ENCODE measurements around the gene SPATA24.
"Not testable (repeated sequence)": the region's sequence is repeated elsewhere in the genome, so short reads cannot be mapped to it uniquely, and the experiment has no call there.

SPATA24 gene, protein sequence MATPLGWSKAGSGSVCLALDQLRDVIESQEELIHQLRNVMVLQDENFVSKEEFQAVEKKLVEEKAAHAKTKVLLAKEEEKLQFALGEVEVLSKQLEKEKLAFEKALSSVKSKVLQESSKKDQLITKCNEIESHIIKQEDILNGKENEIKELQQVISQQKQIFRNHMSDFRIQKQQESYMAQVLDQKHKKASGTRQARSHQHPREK

DNA sequence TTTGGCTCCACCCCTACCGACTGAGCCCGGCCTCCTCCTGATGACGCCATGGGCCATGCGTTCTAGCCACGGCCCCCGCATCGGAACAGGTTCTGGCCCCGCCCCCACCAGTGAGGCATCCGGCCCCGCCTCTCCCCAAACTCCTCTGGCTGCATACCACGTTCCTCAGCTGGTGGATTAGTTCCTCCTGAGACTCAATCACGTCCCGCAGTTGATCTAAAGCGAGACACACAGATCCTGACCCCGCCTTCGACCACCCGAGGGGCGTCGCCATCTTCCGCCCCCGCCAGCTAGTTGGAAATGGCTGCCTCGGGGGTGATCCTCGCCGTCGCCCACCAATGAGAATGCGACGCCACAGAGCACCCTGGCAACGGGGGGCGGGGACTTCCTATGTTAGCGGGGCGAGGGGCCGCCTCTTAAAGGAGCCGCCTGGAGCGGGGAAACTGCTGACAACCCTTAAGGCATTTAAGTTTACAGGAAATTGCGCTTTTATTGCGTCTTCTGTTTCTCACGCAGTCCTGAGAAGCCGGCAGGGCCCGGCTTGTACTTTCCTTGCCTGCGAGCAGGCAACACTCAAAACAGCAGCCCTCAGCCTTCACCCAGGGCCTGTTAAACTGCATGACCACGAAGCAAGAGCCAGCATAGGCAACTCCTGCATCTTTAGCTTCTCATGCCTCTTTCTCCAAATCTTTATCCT is at the start of gene SPATA24:
TSS of gene SPATA24 (minus strand) at position 303 of the 697 bp plus-strand sequence. CDS start at position 274, 29 bp downstream.
- peak; percentile 97 to 98 for DNase-seq

DNA sequence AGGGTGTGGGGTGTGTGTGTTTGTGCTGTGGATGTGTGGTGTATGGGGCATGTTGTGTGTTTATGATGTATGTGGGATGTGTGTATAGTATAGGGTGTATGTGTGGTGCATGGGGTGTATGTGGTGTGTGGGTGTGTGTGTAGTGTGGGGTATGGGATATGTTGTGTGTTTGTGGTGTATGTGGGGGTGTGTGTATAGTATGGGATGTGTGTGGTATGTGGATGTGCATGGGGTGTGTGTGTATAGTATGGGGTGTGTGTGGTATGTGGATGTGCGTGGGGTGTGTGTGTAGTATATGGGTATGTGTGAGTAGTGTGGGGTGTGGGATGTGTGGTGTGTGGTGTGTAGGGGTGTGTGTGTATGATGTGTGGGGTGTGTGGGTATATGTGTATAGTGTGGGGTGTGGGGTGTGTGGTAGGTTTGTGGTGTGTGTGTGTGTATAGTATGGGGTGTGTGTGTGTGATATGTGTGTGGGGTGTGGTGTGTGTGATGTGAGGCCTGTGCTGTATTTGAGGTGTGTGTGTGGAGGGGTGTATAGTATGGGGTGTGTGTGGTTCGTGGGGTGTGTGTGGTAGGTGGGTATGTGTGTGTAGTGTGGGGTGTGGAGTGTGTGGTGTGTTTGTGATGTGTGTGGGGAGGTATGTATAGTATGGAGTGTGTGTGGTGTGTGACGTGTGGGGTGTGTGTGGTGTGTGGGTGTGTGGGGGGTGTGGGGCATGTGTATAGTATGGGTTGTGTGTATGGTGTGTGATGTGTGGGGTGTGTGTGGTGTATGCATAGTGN is 48.2 kb upstream of the SPATA24 start:
- no peak for DNase-seq

DNA sequence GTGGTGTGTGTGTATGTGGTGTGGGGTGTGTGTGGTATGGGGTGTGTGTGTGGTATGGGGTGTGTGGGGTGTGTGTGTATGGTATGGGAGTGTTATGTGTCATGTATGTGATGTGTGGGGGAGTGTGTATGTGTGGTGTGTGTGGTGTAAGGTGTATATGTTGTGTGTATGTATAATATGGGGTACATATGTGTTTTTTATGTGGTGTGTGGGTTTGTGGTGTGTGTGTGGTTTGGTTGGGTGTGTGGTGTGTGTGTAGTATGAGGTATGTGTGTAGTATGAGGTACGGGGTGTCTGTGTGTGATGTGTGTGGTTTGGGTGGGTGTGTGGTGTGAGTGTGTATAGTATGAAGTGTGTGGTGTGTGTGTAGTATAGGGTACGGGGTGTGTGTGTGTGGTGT is 47.3 kb upstream of the SPATA24 start:
- no peak for DNase-seq

DNA sequence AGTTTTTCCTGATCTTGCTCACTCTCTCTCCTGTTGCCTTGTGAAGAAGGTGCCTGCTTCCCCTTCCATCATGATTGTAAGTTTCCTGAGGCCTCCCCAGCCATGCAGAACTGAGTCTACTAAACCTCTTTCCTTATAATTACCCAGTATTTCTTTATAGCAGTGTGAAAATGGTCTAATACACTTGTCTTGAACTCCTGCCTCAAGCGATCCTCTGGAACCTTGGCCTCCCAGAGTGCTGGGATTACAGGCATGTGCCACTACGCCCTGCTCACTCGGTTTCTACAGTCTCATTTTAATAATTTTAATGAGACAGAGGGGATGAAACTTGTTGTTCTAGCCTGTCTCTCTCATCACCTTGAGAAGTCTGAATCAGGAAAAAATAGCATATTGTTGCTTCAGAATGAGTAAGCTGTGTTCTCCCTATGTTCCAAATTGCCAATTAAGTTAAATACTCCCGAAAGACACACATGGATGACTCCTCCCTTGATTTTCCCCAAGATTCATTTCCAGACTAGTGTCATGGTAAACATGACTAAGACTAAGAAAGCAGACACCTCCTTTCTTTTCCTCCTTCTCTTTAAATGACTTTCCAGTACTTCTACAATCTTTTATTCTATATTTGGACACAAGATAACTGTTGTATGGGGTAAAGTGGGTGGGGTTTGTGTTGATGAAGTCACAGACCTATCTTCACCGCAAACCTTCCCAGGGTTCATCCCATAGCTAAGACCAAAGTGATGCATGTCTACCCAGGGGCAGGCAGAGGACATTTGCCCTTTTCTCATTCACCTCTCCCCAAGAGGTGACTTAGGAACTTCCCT is 43.3 kb upstream of the SPATA24 start:
- DNase-seq: no peak

DNA sequence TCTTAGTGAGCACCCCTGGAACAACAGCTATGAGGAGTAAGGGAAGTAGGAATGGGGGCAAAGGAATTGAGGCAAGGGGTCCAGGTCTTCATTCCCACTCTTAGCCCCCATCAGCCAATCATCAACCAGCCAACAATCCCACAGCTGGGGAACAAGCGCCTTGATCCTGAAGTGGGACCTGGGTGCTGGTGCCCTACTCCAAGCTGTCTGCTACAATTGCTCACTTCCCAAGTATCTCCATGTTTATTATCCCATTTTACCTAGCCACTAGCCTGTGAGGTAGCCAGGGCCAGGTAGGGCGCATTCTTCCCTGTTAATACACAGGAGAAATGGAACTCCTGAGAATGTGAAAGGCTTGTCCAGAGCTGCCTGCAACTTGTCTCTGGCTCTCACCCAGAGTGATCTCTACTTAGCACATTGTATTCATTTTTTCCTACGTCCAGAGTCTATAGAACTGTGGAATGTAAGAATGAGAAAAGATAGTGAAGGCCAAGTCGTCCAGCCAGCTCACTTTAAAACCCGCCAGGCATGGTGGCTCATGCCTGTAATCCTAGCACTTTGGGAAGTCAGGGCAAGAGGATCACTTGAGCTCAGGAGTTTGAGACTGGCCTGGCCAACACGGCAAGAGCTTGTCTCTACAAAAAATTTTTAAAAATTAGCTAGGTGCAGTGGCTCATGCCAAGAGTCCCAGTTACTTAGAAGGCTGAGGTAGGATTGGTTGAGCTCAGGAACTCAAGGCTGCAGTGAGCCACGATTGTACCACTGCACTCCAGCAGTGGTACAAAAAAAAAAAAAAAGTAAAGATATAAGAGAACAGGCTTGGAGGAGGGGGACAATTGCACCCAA is 41.7 kb upstream of the SPATA24 start:
- no peak for DNase-seq

DNA sequence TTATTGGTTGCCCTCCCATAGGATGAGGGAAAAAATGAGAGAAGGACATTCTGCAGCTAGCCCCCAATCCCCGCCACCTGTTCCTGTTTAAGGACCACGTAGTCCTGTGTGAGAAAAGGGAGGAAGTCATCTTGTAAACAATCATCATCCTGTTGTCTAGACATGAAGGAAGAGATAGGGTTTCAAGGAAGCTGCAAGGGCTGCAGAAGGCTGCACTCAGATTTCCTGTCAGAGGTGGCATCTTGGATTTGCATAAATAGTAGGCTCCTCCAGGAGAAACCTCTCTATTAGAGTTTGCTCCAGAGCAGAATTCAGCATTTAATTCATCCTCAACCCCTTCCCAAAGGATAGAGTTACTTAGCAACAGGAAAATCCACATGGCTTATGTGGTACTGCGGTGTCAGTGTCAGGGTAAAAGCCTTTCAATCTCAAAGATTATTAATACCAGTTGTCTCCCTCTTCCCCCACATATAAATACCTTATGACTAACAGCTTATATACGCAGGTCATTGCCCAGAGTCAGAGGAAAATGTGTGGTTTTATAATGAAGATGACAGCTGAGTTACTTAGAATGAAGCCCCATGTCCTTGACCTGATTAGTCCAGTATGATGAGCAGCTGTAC is 40.1 kb upstream of the SPATA24 start:
- no peak for DNase-seq

DNA sequence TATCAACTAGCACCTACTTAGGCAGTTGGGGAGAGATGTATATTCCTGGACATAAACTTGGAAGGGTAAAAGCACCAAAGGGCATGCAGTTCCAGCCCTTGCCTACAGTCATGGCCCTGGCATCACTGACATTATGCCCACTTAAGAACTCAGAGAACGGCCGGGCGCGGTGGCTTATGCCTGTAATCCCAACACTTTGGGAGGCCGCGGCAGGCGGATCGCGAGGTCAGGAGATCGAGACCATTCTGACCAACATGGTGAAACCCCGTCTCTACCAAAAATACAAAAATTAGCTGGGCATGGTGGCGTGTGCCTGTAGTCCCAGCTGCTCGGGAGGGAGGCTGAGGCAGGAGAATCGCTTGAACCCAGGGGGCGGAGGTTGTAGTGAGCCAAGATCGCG is 36.5 kb upstream of the SPATA24 start:
- not testable (repeated sequence) for DNase-seq

DNA sequence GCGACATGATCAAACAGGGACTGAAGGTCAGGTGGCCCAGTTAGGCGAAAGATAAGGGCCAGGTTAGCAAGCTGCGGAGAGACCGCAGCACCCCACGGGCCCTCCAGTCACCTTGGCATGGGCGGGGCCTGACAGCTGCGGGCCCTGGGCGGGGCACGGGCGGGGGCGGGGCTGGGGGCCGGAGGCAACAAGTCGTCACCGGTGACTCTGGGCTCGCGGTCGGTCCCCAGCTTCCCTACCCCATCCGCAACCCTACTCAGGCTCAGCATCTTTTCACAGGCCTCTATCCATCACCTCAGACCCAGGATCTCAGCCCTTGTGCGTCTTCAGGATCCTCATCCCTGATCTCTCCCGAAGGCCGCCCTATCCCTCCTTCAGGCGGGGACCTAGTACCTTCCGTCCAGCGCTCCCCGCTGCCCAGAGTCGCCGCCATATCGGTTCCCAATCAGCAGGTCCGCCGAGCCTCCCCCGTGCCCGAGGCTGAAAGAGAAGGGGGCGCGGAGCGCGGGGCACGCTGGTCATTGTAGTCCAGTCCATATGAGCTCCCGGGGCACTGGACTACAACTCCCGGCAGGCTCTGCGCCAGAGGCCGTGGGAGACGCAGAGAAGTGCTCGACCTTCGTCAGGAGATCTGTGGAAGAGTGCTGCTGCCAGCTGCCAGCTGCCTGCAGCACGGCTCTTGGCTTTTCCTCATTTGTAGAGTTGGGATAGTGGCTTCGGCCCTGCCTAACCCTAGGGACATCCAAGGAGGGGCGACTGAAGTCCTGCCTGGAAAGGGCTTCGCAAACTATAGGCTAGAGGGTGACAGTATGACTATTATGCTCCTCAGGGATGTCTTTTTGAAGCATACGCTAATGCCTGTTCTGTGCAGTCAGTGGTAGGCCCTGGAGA is 35.4 kb upstream of the SPATA24 start, which contains the start of gene DNAJC18:
TSS of gene DNAJC18 (minus strand) at position 513 of the 891 bp plus-strand sequence. CDS start at position 433, 80 bp downstream.
- DNase-seq: peak; percentile 90 to 92

DNA sequence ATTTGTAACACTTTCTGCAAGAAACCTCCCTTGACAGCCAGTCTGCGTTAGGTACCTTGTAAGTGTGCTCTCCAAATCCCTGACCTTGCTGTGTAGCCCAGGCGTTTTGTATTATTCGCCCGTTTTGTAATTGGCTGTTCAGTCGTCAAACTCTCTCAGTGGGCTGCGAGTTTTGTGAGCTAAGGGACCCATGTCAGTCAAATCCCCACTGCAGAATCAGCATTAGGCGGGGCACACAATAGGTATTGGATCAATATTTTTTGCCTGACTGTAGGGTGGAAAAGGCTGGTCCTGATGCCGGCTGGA is 34.8 kb upstream of the SPATA24 start:
- no peak for DNase-seq

DNA sequence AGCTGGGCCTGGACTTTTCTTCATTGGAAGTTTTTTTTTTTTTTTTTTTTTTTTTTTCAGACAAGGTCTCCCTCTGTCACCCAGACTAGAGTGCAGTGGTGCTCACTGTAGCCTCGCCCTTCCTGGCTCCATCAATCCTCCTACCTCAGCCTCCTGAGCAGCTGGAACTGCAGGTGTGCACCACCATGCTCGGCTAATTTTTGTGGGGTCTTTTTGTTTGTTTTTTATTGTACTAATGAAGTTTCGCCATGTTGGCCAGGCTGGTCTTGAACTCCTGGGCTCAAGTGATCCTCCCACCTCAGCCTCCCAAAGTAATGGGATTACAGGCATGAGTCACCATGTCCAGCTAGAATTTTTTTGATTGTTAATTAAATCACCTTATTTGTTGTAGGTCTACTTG is 31.8 kb upstream of the SPATA24 start:
- no peak for DNase-seq

DNA sequence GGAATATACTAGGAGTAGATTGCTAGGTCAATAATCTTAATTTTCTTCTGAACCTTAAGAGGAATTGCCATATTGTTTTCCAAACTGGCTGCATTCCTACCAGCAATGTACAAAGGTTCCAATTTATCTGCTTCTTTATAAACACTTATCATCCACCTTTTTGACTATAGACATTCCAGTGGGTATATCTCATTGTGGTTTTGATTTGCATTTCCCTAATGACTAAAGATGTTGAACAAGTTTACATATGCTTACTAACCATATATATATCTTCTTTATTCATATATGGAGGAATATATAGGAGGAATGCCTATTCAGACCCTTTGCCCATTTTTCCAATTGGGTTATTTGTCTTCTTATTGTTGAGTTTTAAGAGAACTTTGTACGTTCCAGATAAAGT is 27.8 kb upstream of the SPATA24 start:
- DNase-seq: no peak

DNA sequence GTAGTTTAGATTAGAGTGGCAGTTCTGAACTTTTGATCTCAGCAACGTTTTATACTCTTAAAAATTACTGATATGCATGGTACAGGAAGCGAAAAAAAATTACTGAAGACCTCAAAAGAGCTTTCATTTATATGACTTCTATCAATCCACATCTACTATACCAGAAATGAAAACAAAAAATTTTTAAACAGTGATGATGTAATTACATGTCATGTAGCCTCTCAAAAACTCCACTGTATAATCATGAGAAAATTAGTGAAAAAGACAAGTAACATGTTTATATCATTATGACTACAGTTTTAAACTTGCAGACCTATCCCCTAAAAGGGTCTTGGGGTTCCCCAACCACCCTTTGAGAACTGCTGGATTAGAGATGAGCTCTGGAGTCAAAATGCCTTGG is 26.1 kb upstream of the SPATA24 start:
- no peak for DNase-seq

DNA sequence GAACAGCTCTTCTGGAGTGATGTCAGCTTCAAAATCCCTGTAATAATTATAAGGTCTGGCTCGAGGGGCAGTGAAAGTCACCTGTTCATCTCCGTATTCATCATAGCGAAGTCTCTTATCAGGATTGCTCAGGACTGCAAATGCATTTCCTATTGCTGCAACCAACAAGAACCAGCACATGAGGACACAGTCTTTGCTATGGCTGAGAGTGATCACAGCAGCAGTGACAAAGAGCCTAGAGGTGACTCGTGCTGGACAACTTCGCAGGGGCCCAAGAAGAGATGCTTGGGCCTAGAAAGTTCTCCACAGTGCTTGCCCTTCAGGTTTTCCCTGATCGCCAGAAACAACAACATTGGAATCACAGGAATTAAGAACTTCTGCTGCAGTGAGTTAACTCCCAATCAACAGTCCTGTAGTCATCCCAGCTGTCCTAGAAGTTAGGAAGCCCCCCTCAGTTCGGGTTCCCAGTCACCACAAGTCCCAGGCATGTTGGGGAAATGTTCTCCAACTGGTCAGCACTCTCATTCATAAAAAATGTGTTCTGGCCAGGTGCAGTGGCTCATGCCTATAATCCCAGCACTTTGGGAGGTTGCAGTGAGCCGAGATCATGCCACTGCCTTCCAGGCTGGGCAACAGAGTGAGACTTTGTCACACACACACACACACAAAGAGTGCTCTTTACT is 22.5 kb upstream of the SPATA24 start:
- no peak for DNase-seq

DNA sequence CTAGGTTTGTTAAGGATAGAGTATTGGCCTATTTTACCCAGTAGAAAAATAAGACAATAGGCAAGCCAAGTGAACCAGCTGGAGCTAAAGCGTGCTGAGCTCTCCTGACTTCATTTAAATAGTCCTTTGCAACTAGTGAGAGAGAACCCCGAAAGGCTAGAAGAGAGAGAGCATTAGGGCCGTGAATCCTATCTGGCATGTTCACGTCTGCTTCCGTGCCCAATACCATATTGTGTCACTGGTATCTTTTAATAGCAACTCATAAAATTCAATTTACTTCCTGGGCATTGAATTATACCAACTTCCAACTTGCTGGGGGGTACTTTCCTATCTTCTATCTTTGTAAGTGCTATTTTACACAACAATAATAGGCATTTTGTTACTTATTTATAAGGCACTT is 21.6 kb upstream of the SPATA24 start:
- DNase-seq: no peak

DNA sequence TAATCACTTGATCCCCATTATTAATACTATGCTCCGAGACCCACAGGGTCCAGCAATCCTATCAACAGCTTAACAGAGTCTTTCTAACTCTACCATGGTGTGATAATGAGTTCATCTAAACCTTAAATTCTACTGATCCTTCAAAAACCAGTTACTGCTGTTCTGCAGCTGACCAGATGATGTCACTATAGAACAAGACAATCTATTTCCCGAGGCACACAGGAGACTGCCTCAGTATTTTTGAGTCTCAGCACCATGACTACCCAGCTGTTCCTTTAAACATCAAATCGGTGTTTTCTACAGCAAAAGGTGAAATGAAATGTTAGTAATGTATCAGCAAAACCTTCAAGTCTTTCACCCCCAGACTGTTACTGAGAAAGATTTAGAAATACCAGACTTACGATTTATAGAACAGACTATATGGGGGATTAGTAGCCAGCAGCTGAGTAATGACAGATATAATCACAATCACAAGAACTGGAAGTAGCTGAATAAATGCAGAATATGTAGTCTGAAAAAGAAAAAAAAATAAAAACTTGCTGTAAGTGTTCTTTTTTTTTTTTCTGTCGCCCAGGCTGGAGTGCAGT is 18.5 kb upstream of the SPATA24 start:
- DNase-seq: peak; percentile 65 to 86

DNA sequence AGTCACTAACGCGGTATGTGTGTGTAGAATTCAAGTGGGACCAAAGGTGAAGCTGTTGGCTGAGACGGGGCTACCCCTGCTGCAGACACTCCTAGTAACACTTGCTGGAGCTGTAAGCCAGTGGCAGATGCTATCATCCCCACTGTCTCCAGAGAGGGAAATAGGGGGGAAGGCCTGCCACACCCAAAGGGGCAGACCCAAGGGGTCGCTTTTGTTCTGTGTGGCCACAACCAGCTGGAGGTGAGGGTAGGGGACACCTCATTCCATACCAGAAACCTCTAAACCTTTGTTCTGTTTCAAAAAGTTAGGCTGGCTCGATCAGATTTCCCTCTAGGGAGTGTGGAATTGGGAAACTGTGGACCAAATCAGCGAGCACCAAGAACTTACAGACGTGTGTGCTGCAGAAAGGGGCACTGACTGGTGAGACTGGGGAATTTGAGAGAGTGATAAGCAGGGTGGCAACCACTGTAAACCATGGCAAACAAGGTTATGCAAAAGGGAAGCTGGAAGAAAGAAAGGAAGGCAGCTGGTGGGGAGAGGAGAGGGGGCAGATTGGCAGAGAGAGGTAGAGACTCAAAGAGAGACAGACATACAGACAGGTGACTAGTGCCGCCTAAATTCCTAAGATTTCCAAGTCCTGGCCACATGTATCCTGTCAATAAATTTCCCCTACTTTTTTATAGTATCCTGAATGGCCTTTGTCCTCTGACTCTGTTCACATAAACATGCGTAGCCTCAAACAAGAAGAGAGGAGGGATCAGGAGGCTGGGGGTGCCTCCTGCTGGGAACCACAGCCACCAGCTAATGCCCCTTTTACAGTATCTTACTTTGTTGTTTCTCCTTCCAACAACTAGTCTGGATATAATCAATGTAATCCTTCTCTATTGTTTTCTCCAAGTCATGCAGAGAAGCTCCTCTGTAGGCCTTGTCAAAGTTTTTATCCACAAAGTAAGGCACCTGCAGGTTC is 15.6 kb upstream of the SPATA24 start:
- no peak for DNase-seq

DNA sequence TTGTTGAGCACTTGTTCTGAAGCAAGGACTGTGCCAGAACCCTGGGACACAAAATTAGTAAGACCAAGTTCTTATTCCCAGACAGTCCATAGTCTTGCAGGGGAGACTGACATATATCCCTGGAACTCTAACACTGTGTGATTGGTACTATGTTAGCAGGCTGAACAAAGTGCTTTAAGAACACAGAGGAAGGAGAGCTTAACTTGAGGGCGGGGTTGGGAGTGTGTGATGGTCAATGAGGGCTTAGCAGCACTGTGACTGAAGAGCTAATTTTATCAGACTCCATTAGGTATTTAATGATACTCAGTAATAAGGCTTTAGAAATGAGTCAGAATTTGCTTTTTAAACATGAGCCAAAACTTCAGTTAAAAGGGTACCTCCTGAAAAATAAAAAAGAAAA is 14.9 kb upstream of the SPATA24 start:
- no peak for DNase-seq

DNA sequence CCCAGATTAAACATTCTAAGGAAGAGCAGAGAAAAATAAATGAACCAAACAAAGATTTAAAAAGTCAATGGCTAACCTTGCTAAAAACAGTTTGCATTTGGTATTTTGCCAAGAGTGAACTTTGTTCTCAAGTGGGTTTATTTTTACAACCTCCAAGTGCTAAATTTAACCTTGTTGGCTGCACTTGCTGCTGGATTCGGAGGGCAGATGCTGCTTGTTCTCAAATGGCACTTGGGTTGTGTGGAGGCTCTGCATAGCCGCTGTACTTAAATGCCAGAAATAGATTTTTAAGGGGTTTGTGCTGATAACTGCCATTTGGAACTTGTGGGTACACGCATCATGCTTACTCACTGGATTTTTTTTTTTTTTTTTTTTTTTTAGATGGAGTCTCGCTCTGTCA is 13.3 kb upstream of the SPATA24 start:
- no peak for DNase-seq
